ENCODE results near the gene CDH13. TPM values are rescaled to one million over a fixed set of nuclear protein-coding genes. Genes with fewer than 3 reads are reported as not detected.

The CDH13 gene
- total and polyA plus RNA-seq, 2 of the 8 experiments (the other 6 are each of a cell fraction or from before 2014, with no cell fraction given), result 2.3 to 2.4 TPM

DNA sequence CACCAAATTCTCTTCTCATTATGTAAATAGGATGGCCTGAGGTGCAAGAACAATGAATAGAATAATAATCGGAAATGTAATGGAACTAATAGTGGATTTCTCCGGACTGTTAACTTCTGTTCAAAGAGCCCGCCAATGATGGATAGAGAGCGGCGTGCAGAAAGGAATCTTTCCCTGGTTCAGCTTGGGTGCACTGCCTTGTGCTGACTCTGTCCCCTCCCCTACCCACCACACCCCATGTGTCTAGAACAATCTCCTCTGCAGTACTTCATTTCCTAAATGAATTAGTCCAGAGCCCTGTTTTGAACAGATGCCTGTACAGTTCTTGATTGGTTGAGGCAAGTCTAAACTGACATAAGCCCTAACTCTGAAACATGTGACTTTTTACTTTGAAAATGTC lies 125.4 kb downstream of the CDH13 start:
- H2BK5ac ChIP-seq (ENCODE audit: low read depth, low read length), result no peak overlapping the region
- no peak overlapping the region for H3K9ac ChIP-seq (replicated peaks in 1 of 4; ENCODE audit: extremely low read depth in 1 of 4, low read depth in 3 of 4, low read length in 3 of 4)
- no peak overlapping the region for H2BK15ac ChIP-seq (ENCODE audit: low read length)
- H3K4ac ChIP-seq (replicated peaks; ENCODE audit: insufficient read length, low read depth, low read length), result no peak overlapping the region
- H3K14ac ChIP-seq (ENCODE audit: insufficient read length), result no peak overlapping the region
- no peaks in the 10 kb centered on the region for H3K79me1 ChIP-seq (ENCODE audit: low read depth, low read length)
- no peak overlapping the region for H3K4me3 ChIP-seq (ENCODE audit: extremely low read depth in 1 of 4, insufficient read depth in 2 of 4, low read depth in 3 of 4, low read length in 4 of 4)
- H3K9me3 ChIP-seq (ENCODE audit: insufficient read depth in 2 of 2, low read depth in 1 of 2, low read length in 1 of 2), result no peaks in the 10 kb centered on the region
- ChIA-PET CTCF (ENCODE audit: partially characterized antibody) (interaction anchor here (0.6 to 1.6 kb wide), 4 partner anchors 11 to 296 kb away, joined by 3 to 6 read pairs (median 3); no protein-coding TSS in a partner anchor), POLR2A (ENCODE audit: partially characterized antibody) (no interaction called here)
- H2AK5ac ChIP-seq (ENCODE audit: low read depth, low read length), result no peak overlapping the region
- no peaks in the 10 kb centered on the region for H3K79me2 ChIP-seq (ENCODE audit: control insufficient read depth in 1 of 2, insufficient read depth in 2 of 2, low read length in 2 of 2)
- H3K23me2 ChIP-seq (ENCODE audit: low read depth, low read length), result no peaks in the 10 kb centered on the region
- no peak overlapping the region for H4K91ac ChIP-seq (replicated peaks; ENCODE audit: insufficient read length, low read length)
- H2BK12ac ChIP-seq (ENCODE audit: low read depth, low read length), result no peak overlapping the region
- H2BK20ac ChIP-seq (ENCODE audit: low read length), result no peak overlapping the region
- H3K18ac ChIP-seq (ENCODE audit: extremely low read depth, low read length), result no peak overlapping the region
- no peak overlapping the region for H3K56ac ChIP-seq (replicated peaks; ENCODE audit: insufficient read length, low read depth, low read length)
- no peak overlapping the region for H3K4me2 ChIP-seq (ENCODE audit: insufficient read depth in 1 of 2, low read depth in 2 of 2, low read length in 2 of 2)
- H2BK120ac ChIP-seq (replicated peaks; ENCODE audit: low read depth, low read length), result no peak overlapping the region
- no peaks in the 10 kb centered on the region for H3K36me3 ChIP-seq (ENCODE audit: control insufficient read depth in 2 of 4, insufficient read depth in 4 of 4, low read length in 3 of 4)
- H3K27me3 ChIP-seq (replicated peaks in 1 of 4; ENCODE audit: control insufficient read depth in 3 of 4, extremely low read depth in 1 of 4, insufficient read depth in 3 of 4, low read length in 3 of 4), result no peaks in the 10 kb centered on the region
- WGBS, 2 experiments (ENCODE audit: extremely low coverage in 1 of 2, insufficient coverage in 1 of 2, insufficient read length in 1 of 2, insufficient replicate concordance in 2 of 2, low coverage in 1 of 2, low lambda C conversion rate in 2 of 2, missing lambda C conversion rate in 1 of 2), result 87% methylated on average over 5 of the region's 5 CpGs; no CpG with 5 or more reads in 1 of the 2 experiments
- H4K5ac ChIP-seq (ENCODE audit: insufficient read length, low read depth, low read length), result no peak overlapping the region
- DNase-seq (ENCODE audit: low read depth in 1 of 2, low spot score in 2 of 2) (no peak), FAIRE-seq (no peak)
- H3K4me1 ChIP-seq (replicated peaks in 1 of 4; ENCODE audit: control insufficient read depth in 3 of 4, insufficient read depth in 4 of 4, low read length in 3 of 4), result peaks cover 0 to 4% (median 2%) of the 10 kb centered on the region in 4 experiments; a peak in 2 of 7 replicates
- H4K20me1 ChIP-seq (replicated peaks in 1 of 2; ENCODE audit: control insufficient read depth in 1 of 2, insufficient read depth in 2 of 2, low read length in 2 of 2), result no peaks in the 10 kb centered on the region
- no peak overlapping the region for H4K8ac ChIP-seq (ENCODE audit: extremely low read depth, insufficient read depth, low read length)
- H3K23ac ChIP-seq (ENCODE audit: insufficient read length), result no peak overlapping the region
- no peak overlapping the region for H2AFZ ChIP-seq (ENCODE audit: low read length)
- H3K27ac ChIP-seq (ENCODE audit: low read depth, low read length), result no peak overlapping the region
- TF ChIP-seq, protein P1, sequence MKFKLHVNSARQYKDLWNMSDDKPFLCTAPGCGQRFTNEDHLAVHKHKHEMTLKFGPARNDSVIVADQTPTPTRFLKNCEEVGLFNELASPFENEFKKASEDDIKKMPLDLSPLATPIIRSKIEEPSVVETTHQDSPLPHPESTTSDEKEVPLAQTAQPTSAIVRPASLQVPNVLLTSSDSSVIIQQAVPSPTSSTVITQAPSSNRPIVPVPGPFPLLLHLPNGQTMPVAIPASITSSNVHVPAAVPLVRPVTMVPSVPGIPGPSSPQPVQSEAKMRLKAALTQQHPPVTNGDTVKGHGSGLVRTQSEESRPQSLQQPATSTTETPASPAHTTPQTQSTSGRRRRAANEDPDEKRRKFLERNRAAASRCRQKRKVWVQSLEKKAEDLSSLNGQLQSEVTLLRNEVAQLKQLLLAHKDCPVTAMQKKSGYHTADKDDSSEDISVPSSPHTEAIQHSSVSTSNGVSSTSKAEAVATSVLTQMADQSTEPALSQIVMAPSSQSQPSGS (IDR thresholded peaks at IDR 0.05; ENCODE audit: low read length), result no peak
- TF ChIP-seq CTBP2 (IDR thresholded peaks at IDR 0.05; ENCODE audit: borderline replicate concordance, insufficient read depth, insufficient read length, low read length) (no peak), RFX5 (IDR thresholded peaks at IDR 0.05; ENCODE audit: borderline replicate concordance, low read depth, low read length) (no peak), SIN3A (conservative IDR thresholded peaks at IDR 0.05 in 1 of 2, IDR thresholded peaks at IDR 0.05 in 1 of 2; ENCODE audit: low read depth in 1 of 2, low read length in 2 of 2) (no peak), KDM1A (IDR thresholded peaks at IDR 0.05; ENCODE audit: borderline replicate concordance, low read length) (no peak), CREB1 (IDR thresholded peaks at IDR 0.05) (no peak), SIRT6 (IDR thresholded peaks at IDR 0.05; ENCODE audit: low read length) (no peak), FOSL1 (IDR thresholded peaks at IDR 0.05; ENCODE audit: insufficient read depth, low read depth, low read length) (no peak), GTF2F1 (IDR thresholded peaks at IDR 0.05; ENCODE audit: borderline replicate concordance, low read depth, low read length) (no peak)
- TF ChIP-seq, protein P2, sequence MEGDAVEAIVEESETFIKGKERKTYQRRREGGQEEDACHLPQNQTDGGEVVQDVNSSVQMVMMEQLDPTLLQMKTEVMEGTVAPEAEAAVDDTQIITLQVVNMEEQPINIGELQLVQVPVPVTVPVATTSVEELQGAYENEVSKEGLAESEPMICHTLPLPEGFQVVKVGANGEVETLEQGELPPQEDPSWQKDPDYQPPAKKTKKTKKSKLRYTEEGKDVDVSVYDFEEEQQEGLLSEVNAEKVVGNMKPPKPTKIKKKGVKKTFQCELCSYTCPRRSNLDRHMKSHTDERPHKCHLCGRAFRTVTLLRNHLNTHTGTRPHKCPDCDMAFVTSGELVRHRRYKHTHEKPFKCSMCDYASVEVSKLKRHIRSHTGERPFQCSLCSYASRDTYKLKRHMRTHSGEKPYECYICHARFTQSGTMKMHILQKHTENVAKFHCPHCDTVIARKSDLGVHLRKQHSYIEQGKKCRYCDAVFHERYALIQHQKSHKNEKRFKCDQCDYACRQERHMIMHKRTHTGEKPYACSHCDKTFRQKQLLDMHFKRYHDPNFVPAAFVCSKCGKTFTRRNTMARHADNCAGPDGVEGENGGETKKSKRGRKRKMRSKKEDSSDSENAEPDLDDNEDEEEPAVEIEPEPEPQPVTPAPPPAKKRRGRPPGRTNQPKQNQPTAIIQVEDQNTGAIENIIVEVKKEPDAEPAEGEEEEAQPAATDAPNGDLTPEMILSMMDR (IDR thresholded peaks at IDR 0.05; ENCODE audit: control extremely low read depth in 1 of 3, insufficient read depth in 1 of 3, low read depth in 1 of 3, low read length in 3 of 3), result no peak
